Fibroblast of mammary gland (primary cell): ENCODE results near the gene ITFG2.
A peak's percentile ranks its signal among the peaks of the same experiment; 100 is the strongest.

ENCODE experiments used
- DNase-seq: peaks from one replicate; pipeline ENCODE4 v3.0.0-alpha.2; 2010; ENCODE audit warnings: low read depth
- H3K4me3 ChIP-seq: 2 replicates; pipeline ENCODE4 v1.5.1; 2011; ENCODE audit warnings: low read depth, mild to moderate bottlenecking, low read length, moderate library complexity; ENCODE audit not compliant: control insufficient read depth
- TF ChIP-seq, protein P1 (sequence below): conservative IDR thresholded peaks from 2 replicates; pipeline ENCODE4 v1.5.1; 2011; ENCODE audit warnings: low read depth, low read length, inconsistent platforms; ENCODE audit not compliant: control insufficient read depth, insufficient read depth

Gene ITFG2

DNA sequence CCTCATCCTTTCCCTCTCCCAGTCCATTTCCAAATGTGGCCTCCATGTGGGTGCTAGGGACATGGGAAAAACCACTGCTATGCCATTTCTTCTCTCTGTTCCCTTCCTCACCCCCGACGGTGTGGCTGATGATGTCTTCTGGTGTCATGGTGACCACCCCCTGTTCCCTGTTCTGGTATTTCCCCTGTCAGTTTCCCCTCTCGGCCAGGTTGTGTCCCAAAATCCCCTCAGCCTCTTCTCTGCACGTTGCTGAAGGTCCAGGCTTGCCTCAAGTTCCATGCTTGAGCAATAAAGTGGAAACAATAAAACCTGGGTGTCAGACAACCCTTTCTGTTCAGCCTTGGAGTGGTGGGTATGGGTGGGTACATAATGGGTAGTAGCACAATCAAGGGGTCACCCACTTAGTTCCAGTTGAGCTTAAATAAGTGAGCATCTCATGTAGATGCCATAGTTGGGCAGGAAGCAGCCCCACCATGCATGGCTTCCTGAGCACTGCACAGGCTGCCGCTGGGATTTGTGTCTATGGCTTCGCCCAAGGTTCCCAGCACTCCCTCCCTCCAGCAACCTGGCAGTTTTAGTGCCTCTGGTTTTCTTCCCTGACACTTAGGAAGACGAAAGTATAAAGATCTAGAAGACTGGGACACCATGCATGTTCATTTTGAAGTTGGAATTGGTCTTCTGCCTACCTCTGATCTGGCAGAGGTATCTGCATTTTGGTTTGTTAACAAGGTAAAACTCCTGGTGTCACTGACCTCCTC is 8.7 kb upstream of the ITFG2 start:
- no peak for DNase-seq
- H3K4me3 ChIP-seq, result no peak overlapping the region
- TF ChIP-seq, protein P1, sequence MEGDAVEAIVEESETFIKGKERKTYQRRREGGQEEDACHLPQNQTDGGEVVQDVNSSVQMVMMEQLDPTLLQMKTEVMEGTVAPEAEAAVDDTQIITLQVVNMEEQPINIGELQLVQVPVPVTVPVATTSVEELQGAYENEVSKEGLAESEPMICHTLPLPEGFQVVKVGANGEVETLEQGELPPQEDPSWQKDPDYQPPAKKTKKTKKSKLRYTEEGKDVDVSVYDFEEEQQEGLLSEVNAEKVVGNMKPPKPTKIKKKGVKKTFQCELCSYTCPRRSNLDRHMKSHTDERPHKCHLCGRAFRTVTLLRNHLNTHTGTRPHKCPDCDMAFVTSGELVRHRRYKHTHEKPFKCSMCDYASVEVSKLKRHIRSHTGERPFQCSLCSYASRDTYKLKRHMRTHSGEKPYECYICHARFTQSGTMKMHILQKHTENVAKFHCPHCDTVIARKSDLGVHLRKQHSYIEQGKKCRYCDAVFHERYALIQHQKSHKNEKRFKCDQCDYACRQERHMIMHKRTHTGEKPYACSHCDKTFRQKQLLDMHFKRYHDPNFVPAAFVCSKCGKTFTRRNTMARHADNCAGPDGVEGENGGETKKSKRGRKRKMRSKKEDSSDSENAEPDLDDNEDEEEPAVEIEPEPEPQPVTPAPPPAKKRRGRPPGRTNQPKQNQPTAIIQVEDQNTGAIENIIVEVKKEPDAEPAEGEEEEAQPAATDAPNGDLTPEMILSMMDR, result no peak

DNA sequence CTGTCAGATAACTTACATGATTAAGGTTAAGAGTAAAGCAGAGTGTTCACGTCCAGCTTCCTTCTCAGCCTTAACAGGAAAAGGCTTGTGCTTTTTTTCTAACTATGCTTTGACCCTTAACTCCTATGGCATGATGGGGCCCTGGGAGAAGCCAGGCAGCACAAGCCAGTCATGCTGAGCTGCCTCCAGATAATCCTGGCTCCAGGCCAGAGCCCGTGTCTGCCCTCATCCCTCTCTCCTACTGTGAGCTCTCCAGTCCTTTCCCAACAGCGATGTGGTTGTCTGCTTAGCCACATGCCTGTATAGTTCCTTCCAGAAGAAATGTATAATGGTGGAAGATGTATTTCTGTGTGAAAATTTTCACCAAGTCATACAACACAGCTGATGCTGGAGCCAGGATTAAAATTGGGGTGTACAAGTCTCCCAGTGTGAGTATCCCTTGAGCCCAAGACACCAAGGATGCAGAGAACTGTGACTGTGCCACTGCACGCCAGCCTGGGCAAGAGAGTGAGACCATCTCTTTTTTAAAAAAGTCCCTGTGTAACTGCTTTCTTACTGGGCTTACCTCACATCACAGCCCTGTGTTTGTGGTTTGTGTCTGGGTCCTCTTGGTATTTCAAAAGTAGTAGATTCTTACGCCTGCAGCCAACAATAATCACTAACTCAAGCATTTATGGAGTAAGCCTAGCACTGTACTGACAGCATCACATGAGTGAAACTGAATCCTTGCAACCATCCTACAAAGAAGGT is 7.9 kb upstream of the ITFG2 start:
- DNase-seq, result peak; percentile 68
- H3K4me3 ChIP-seq, result no peak overlapping the region
- TF ChIP-seq, protein P1, result no peak

DNA sequence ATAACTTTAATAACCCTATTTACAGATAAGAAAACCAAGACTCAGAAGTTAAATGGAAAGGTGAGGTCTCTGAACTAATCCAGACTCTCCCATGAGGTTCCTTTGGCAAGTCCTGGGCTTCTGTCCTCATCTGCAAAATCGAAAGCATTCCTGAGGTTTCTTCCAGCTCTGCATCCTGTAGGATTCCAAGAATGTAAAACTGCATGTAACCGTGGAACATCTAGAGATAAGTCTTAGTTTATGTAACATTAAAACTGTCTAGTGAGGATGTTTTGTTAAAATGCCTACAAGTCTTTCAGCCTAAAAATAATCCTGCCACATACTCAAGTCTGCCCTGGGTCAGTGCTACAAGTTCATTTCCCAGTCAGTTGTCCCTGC is 7.3 kb upstream of the ITFG2 start:
- TF ChIP-seq, protein P1, result no peak
- H3K4me3 ChIP-seq, result no peak overlapping the region
- no peak for DNase-seq

DNA sequence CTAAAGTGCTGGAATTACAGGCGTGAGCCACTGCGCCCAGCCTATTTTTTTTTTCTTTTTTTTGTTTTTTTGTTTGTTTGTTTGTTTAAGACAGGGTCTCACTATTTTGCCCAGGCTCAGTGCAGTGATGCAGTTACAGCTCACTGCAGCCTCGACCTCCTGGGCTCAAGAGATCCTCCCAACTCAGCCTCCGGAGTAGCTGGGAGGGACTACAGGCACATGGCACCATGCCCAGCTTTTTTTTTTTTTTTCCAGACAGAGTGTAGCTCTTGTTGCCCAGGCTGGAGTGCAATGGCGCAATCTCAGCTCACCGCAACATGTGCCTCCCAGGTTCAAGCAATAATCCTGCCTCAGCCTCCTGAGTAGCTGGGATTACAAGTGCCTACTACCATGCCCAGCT is 5.8 kb upstream of the ITFG2 start:
- H3K4me3 ChIP-seq, result no peak overlapping the region
- DNase-seq, result peak; percentile 37
- TF ChIP-seq, protein P1, result no peak

DNA sequence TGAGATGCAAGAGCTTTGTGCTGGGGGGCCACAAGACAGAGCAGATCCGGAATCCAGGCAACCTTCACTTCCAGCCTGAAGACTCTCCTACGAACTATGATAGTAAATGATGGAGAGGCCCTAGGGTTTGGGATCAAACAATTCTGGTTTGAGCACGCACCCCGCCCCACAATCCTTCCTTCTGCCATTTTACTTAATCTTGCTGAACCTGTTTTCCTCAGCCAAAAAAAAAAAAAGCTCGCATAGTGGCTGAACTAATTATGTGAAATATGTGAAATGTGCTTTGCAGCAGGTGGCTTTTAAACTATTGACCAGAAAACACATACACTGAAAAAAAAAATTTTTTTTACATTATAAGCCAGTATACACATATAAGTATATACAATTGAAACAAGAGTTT is 667 bp upstream of the ITFG2 start:
- DNase-seq, result no peak
- H3K4me3 ChIP-seq, result peak overlapping the region; percentile 95
- TF ChIP-seq, protein P1, result no peak

DNA sequence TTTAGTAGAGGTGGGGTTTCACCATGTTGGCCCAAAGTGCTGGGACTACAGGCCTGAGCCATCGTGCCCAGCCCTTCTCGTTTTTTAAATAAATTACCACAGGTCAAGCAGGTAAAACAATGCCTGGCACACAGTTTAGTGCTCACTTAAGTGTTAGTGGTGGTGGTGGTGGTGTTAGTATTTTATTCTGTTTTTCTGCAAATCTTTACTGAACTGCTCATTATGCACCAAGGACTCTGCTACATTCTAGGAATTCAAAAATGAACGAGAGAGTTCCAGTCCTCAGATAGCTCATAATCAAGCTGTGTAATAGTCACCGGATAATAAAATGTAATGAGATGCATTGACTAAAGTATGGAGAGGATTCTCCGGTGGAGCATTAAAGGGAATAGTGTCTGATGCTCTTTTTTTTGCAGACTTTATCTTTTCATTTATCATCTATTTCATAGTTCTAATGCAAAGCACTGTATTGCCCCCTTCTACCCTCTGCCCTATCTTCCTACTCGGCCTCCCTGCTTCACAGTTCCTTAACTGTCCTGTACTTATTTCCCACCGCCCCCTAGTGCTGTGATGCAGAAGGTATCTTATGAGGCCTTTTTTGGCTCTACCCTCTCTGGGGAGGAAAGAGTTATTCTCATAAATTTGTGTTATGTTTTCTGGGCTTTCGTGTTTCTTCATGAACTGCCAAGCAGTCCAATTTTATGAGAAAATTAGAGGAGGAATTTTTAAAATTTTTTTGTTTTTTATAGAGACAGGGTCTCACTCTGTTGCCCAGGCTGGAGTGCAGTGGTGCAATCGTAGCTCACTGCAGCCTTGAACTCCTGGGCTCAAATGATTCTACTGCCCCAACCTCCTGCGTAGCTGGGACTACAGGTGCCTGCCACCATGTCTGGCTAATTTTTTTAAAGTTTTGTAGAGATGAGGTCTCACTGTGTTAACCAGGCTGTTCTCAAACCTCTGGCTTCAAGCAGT is 1.0 kb downstream of the ITFG2 start:
- TF ChIP-seq, protein P1, result peak; percentile 87
- peak; percentile 73 for DNase-seq
- peak overlapping the region; percentile 95 for H3K4me3 ChIP-seq
